HG03432 (cell line): ENCODE measurements around the gene COMTD1.
"Not testable (repeated sequence)": the region's sequence is repeated elsewhere in the genome, so short reads cannot be mapped to it uniquely, and the experiment has no call there.

Experiments
- ATAC-seq: cut with Tn5 transposase; IDR thresholded peaks from one replicate; pipeline ENCODE4 v1.9.1; 2021; ENCODE audit warnings: mild to moderate bottlenecking, moderate library complexity; ENCODE audit not compliant: unreplicated experiment

Gene COMTD1

GRCh38 chr10:75195035-75195763 lies 40.6 kb downstream of the COMTD1 start:
- no peak for ATAC-seq

GRCh38 chr10:75194625-75195024 lies 41.1 kb downstream of the COMTD1 start:
- not testable (repeated sequence) for ATAC-seq

- ATAC-seq = no peak
These were observed 43.8 kb downstream of the COMTD1 start for GRCh38 chr10:75191821-75192568.

GRCh38 chr10:75189266-75190096 lies 46.3 kb downstream of the COMTD1 start:
- ATAC-seq = no peak

GRCh38 chr10:75188522-75188921 lies 47.2 kb downstream of the COMTD1 start:
- not testable (repeated sequence) for ATAC-seq

- no peak for ATAC-seq
These were observed 47.8 kb downstream of the COMTD1 start for GRCh38 chr10:75187961-75188426.

- no peak for ATAC-seq
These were observed 49.4 kb downstream of the COMTD1 start for GRCh38 chr10:75186310-75186709.
